RWPE1 (cell line): ENCODE data around the gene EYA4.

Experiments used
- CTCF ChIA-PET: fragments of 350-600 bp; sonication (Branson Sonifier 250); formaldehyde crosslinking; extraction: SDS; loops from one replicate; lab custom pipeline; 2021; lab: Yijun Ruan, JAX
- POLR2A ChIA-PET: fragments of 400-600 bp; formaldehyde crosslinking; extraction: SDS; loops from one replicate; lab custom pipeline; 2020; ENCODE audit warnings: antibody characterized with exemption; ENCODE audit not compliant: low non-redundant PET; lab: Yijun Ruan, JAX
- DNase-seq: peaks from one replicate; pipeline ENCODE4 v3.0.0; 2012; ENCODE audit warnings: low spot score
- H3K27ac ChIP-seq: fragments of 450-650 bp; 2 replicates; pipeline ENCODE4 v1.5.1; 2017
- CTCF ChIP-seq: fragments of 450-650 bp; conservative IDR thresholded peaks from 2 replicates; pipeline ENCODE4 v1.5.1; 2017; ENCODE audit warnings: low read depth, mild to moderate bottlenecking

The EYA4 gene

GRCh38 chr6:133259561-133259960, 18.4 kb downstream of the EYA4 start:
- POLR2A ChIA-PET = no interaction called here
- CTCF ChIA-PET = no interaction called here
- no peak for TF ChIP-seq CTCF
- no peak for DNase-seq
- no peak overlapping the region for H3K27ac ChIP-seq

- no peak for DNase-seq
- H3K27ac ChIP-seq = no peak overlapping the region
- CTCF ChIA-PET = no interaction called here
- no peak for TF ChIP-seq CTCF
- POLR2A ChIA-PET = no interaction called here
These were observed 21.6 kb downstream of the EYA4 start for GRCh38 chr6:133262804-133263203.

GRCh38 chr6:133265066-133265465, 23.9 kb downstream of the EYA4 start:
- TF ChIP-seq CTCF = no peak
- ChIA-PET POLR2A (no interaction called here), CTCF (interaction anchor here (0.7 kb wide), 1 partner anchor 15 kb away, joined by 3 read pairs; no protein-coding TSS in a partner anchor)
- DNase-seq = no peak
- no peak overlapping the region for H3K27ac ChIP-seq

- no peak overlapping the region for H3K27ac ChIP-seq
- TF ChIP-seq CTCF = no peak
- ChIA-PET POLR2A (no interaction called here), CTCF (no interaction called here)
- DNase-seq = no peak
These were observed 25.0 kb downstream of the EYA4 start for GRCh38 chr6:133266186-133266585.

GRCh38 chr6:133268621-133269020, 27.5 kb downstream of the EYA4 start:
- no peak for TF ChIP-seq CTCF
- H3K27ac ChIP-seq = no peak overlapping the region
- DNase-seq = no peak
- ChIA-PET CTCF (no interaction called here), POLR2A (no interaction called here)

GRCh38 chr6:133274813-133275212, 33.7 kb downstream of the EYA4 start:
- no peak for TF ChIP-seq CTCF
- CTCF ChIA-PET = no interaction called here
- no peak overlapping the region for H3K27ac ChIP-seq
- DNase-seq = no peak
- POLR2A ChIA-PET = no interaction called here

- no peak for TF ChIP-seq CTCF
- DNase-seq = no peak
- no peak overlapping the region for H3K27ac ChIP-seq
- ChIA-PET POLR2A (no interaction called here), CTCF (no interaction called here)
These were observed 34.1 kb downstream of the EYA4 start for GRCh38 chr6:133275213-133275612.
